Measurements from ENCODE around the gene METTL25. TPM values are rescaled to one million over a fixed set of nuclear protein-coding genes. Genes with fewer than 3 reads are reported as not detected.

The METTL25 gene
- total RNA-seq, 1 donor from 2014 or later: 11.7 TPM

- intact Hi-C loops (cut with micrococcal nuclease): no loop called here
Observed at GRCh38 chr12:82522762-82523161, 164.4 kb downstream of the METTL25 start.

- intact Hi-C loops (cut with micrococcal nuclease): no loop called here
Observed at GRCh38 chr12:82523996-82524395, 165.7 kb downstream of the METTL25 start.

- intact Hi-C loops (cut with micrococcal nuclease): no loop called here
Observed at GRCh38 chr12:82524641-82525040, 166.3 kb downstream of the METTL25 start.

- intact Hi-C loops (cut with micrococcal nuclease): no loop called here
Observed at GRCh38 chr12:82525616-82526015, 167.3 kb downstream of the METTL25 start.

- intact Hi-C loops (cut with micrococcal nuclease): loop anchor here (1.0 kb wide), 2 partner anchors 158 to 1976 kb away; no protein-coding TSS in a partner anchor
Observed at GRCh38 chr12:82527165-82527780, 168.9 kb downstream of the METTL25 start.

Other genes with a start within 250 kb of the METTL25 start
- 47.9 and 51.0 TPM in 2 replicates for gene CCDC59, start 142 bp upstream of the METTL25 start, total RNA-seq